Left lung (tissue), 10 donors: ENCODE measurements around the gene KCTD12. TPM values are rescaled to one million over a fixed set of nuclear protein-coding genes. Genes with fewer than 3 reads are reported as not detected.

Source experiments
- ATAC-seq: fragments of 200-7000 bp; cut with Tn5 transposase; one replicate; pipeline ENCODE4 v1.9.1; 2020; ENCODE audit warnings: moderate library complexity
- DNase-seq, 4 donors: peaks; one replicate each; pipeline ENCODE4 v3.0.0-alpha.2; 2013 to 2020
- H3K27ac ChIP-seq, 2 donors: fragments of 200-600 bp; sonication (generic) in 1 of 2; one replicate each; pipeline versions ENCODE4 v1.5.0 to v1.8.0; 2020 to 2021
- H3K27me3 ChIP-seq, 2 donors: fragments of 200-600 bp; sonication (generic) in 1 of 2; one replicate each; pipeline versions ENCODE4 v1.5.0 to v1.8.0; 2020 to 2021
- H3K36me3 ChIP-seq, 2 donors: fragments of 200-600 bp; sonication (generic) in 1 of 2; one replicate each; pipeline versions ENCODE4 v1.5.0 to v1.8.0; 2020 to 2021
- H3K4me1 ChIP-seq, 2 donors: fragments of 200-600 bp; one replicate each; pipeline ENCODE4 v1.8.0; 2021
- H3K4me3 ChIP-seq, 2 donors: fragments of 200-600 bp; sonication (generic) in 1 of 2; one replicate each; pipeline versions ENCODE4 v1.5.0 to v1.8.0; 2020 to 2021; ENCODE audit warnings: mild to moderate bottlenecking in 1 of 2
- H3K9me3 ChIP-seq, 2 donors: fragments of 200-600 bp; sonication (generic) in 1 of 2; one replicate each; pipeline versions ENCODE4 v1.5.0 to v1.8.0; 2020 to 2021
- CTCF ChIP-seq, 2 donors: fragments of 200-600 bp; sonication (generic) in 1 of 2; IDR thresholded peaks; one replicate each; pipeline versions ENCODE4 v1.5.0 to v1.8.0; 2021; ENCODE audit warnings: antibody characterized with exemption in 2 of 2
- intact Hi-C, 2 donors: fragments of 100-400 bp; cut with DNase I; formaldehyde crosslinking; loops; one replicate each; pipeline versions ENCODE4 v1.11.2 to v1.14.2; 2022
- polyA plus RNA-seq, 6 donors: library from polyadenylated mRNA; unstranded; fragments of 120-200 nt; gene quantifications; one replicate each; pipeline ENCODE4 v1.2.1, GENCODE V29; 2013; ENCODE audit not compliant: insufficient read length in 6 of 6
- total RNA-seq, 2 donors: library from RNA; stranded (reverse); fragmentation: NEBNext Ultra II Directional; extraction: Animal tissue kit (Norgen Biotek cat#: 25700); gene quantifications; one replicate each; pipeline ENCODE4 v1.2.1, GENCODE V29; 2021
- donor health status: DM: no; HTN: yes; CAD: no.
- donor health status: DM: no; HTN: no; CAD: no.

Gene KCTD12
- total and polyA plus RNA-seq, 8 donors: 153 to 234 (median 180) TPM

DNA sequence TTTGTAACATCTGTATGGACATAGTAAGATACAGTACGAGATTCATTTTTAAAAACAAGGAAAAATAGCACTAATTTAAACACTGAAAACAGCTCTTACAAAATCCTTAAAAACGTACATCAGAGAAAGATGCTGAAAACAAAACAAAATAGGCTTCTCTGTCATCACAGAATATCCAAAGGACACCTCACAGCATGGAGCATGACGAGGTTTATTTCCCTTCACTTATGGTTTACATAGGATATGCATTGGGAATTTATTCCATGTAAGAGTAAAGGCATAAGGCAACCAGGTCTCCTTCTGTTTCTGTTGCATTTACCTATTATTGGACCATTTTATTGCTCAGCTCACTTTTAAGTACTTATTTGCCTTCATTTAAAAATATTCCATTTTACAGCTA, 3.0 kb downstream of the KCTD12 start:
- Histone ChIP-seq H3K9me3 (no peaks in the 10 kb centered on the region), H3K4me1 (peaks cover 0 to 53% of the 10 kb centered on the region in 2 donors), H3K27me3 (no peaks in the 10 kb centered on the region), H3K36me3 (no peaks in the 10 kb centered on the region), H3K27ac (peak overlapping the region; percentile 95 to 98), H3K4me3 (peak overlapping the region; percentile 80 to 83)
- DNase-seq (no peak), ATAC-seq (no peak)
- no peak for TF ChIP-seq CTCF (IDR thresholded peaks at IDR 0.05)
- intact Hi-C loops: no loop called here

GRCh38 chr13:76882431-76882830, 3.8 kb downstream of the KCTD12 start:
- Histone ChIP-seq H3K4me1 (peaks cover 0 to 55% of the 10 kb centered on the region in 2 donors), H3K9me3 (no peaks in the 10 kb centered on the region), H3K4me3 (peak overlapping the region; percentile 80 to 83), H3K27ac (peak overlapping the region; percentile 95 to 98), H3K36me3 (no peaks in the 10 kb centered on the region), H3K27me3 (no peaks in the 10 kb centered on the region)
- no peak for TF ChIP-seq CTCF (IDR thresholded peaks at IDR 0.05)
- ATAC-seq: no peak
- intact Hi-C loops: no loop called here
- DNase-seq: no peak

- Histone ChIP-seq H3K27ac (peak overlapping the region; percentile 74 to 98), H3K4me1 (peaks cover 0 to 48% of the 10 kb centered on the region in 2 donors), H3K4me3 (no peak overlapping the region), H3K27me3 (no peaks in the 10 kb centered on the region), H3K36me3 (no peaks in the 10 kb centered on the region), H3K9me3 (no peaks in the 10 kb centered on the region)
- intact Hi-C loops: no loop called here
- ATAC-seq (no peak), DNase-seq (no peak)
- TF ChIP-seq CTCF (IDR thresholded peaks at IDR 0.05): no peak
Observed at GRCh38 chr13:76879883-76880270, 6.3 kb downstream of the KCTD12 start.

DNA sequence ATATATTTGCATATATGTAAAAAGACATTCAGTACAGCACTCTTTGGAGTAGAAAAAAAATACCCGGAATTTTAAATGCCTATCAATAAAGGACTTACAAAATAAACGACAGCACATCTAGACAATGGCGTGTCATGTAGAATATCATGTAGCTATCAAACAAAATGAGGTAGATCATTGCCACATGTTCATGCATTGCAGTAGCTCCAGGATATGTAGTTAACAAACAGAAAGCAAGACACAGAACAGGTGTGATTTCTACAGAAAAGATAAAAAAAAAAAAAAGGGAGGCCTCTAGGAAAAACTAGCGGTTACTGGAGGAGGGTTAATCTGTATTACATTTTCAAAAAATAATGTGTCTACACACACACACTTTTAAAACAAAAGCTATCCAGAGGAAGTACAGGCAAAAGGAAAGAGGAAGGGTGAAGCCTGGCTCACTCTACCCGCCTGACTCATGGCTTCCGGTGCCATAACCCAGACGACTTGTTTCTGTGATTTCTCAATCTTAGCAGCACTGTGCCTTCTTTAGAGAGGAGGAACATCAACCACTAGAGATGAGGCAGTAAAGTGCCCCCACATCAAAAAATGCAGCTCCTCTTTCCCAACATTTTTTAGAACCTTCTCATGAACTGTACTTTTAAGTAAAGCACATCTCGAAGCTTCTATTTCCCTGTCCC, 6.9 kb downstream of the KCTD12 start:
- H3K27me3 ChIP-seq: no peaks in the 10 kb centered on the region
- peaks cover 0 to 48% of the 10 kb centered on the region in 2 donors for H3K4me1 ChIP-seq
- ATAC-seq (peak; percentile 83), DNase-seq (peak in 3 of 4 donors; percentile 37 to 82 (median 81))
- H3K9me3 ChIP-seq: no peaks in the 10 kb centered on the region
- no peak for TF ChIP-seq CTCF (IDR thresholded peaks at IDR 0.05)
- intact Hi-C loops: no loop called here
- no peak overlapping the region for H3K4me3 ChIP-seq
- peak overlapping the region; percentile 74 to 98 for H3K27ac ChIP-seq
- no peaks in the 10 kb centered on the region for H3K36me3 ChIP-seq

- Histone ChIP-seq H3K36me3 (no peaks in the 10 kb centered on the region), H3K27me3 (no peaks in the 10 kb centered on the region), H3K4me3 (no peak overlapping the region), H3K4me1 (peaks cover 0 to 54% of the 10 kb centered on the region in 2 donors), H3K27ac (peak overlapping the region; percentile 74 to 98), H3K9me3 (no peaks in the 10 kb centered on the region)
- intact Hi-C loops: no loop called here
- TF ChIP-seq CTCF (IDR thresholded peaks at IDR 0.05): no peak
- ATAC-seq (no peak), DNase-seq (no peak)
Observed at GRCh38 chr13:76878043-76878442, 8.2 kb downstream of the KCTD12 start.
